ENCODE results near the gene LSP1.

LSP1 gene

DNA sequence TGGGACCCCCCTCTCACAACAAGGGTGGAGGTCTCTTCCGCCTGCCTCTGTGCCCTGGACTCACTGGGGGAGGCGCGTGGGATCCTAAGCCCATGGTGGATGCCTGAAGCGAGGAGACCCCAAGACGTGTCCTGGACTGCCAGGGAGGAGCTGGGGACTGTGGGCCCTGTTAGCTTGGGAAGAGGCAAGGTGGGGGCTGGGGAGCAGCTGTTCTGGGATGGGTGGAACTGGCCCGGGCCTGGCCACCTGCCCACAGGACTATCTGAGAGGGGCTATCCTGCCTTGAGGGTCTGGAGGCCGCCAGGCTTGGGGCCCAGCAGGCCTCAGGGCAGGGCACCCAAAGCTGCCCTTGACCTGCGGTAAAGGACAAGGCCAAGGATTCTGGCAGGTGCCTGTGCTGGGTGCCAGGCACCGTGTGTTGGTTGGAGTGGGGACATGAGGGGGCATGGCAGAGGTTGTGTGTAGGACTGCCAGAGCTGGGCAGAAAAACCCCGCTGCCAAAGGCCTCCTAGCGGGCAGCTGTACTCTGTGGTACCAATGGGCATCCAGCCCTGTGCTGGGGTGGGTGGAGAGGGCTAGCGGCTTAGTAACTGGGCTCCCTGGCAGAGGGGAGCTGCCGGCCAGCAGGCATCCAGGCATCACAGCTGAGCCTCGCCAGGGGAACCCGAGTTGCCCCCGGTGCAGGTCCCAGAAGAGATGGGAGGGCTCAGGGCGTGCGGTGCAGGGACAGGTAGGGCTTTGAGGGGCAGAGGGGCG lies 670 bp downstream of the LSP1 start:
- peak overlapping the region; percentile 80 for H3K4me3 ChIP-seq (ENCODE audit: low read depth, low read length)
- DNase-seq (ENCODE audit: low read depth): peak; percentile 29
- TF ChIP-seq CTCF (IDR thresholded peaks at IDR 0.05; ENCODE audit: insufficient read depth, low read depth, low read length, missing control alignments): no peak

- peak; percentile 84 for DNase-seq (ENCODE audit: low read depth)
- no peak for TF ChIP-seq CTCF (IDR thresholded peaks at IDR 0.05; ENCODE audit: insufficient read depth, low read depth, low read length, missing control alignments)
- H3K4me3 ChIP-seq (ENCODE audit: low read depth, low read length): peak overlapping the region; percentile 80
Measured at GRCh38 chr11:1854132-1854948, 1.5 kb downstream of the LSP1 start.

GRCh38 chr11:1854949-1855885 lies 2.3 kb downstream of the LSP1 start:
- no peak for TF ChIP-seq CTCF (IDR thresholded peaks at IDR 0.05; ENCODE audit: insufficient read depth, low read depth, low read length, missing control alignments)
- H3K4me3 ChIP-seq (ENCODE audit: low read depth, low read length): peak overlapping the region; percentile 80
- DNase-seq (ENCODE audit: low read depth): peak; percentile 91

- TF ChIP-seq CTCF (IDR thresholded peaks at IDR 0.05; ENCODE audit: insufficient read depth, low read depth, low read length, missing control alignments): no peak
- H3K4me3 ChIP-seq (ENCODE audit: low read depth, low read length): peak overlapping the region; percentile 80
- no peak for DNase-seq (ENCODE audit: low read depth)
Measured at GRCh38 chr11:1855886-1856265, 3.0 kb downstream of the LSP1 start.

DNA sequence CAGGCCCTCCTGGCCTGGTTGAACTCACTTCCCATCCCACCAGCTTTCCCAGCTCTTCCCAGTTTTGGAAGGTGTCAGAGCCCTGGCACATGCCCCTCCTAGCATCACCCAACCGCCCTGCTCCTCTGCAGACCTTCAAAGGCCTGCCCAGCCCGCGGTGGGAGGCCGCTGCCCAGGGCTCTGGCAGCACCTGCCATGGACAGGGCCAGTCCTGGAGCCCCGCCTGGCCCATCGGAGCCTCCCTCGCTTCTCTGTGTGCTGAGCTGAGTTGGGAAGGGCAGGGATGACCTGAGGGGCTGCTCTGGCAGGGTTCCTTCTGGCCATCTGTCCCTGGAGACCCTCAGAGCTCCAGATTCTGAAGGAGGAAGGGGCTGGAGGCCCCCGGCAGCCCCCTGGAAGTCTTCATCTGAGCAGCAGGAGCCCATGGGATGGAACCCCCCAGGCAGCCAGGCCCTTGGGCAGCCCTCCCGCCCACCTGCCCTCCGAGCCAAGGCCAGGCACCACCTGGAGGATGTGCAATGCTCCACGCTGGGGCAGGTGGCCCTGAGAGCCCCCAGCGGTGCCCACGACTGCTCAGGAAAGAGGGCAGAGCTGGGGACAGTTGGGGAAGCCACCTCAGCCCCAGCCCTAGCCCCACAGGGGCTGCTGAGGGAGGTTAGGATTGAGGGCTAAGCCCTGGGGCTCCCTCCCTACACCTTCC lies 3.6 kb downstream of the LSP1 start:
- H3K4me3 ChIP-seq (ENCODE audit: low read depth, low read length): no peak overlapping the region
- TF ChIP-seq CTCF (IDR thresholded peaks at IDR 0.05; ENCODE audit: insufficient read depth, low read depth, low read length, missing control alignments): no peak
- no peak for DNase-seq (ENCODE audit: low read depth)

DNA sequence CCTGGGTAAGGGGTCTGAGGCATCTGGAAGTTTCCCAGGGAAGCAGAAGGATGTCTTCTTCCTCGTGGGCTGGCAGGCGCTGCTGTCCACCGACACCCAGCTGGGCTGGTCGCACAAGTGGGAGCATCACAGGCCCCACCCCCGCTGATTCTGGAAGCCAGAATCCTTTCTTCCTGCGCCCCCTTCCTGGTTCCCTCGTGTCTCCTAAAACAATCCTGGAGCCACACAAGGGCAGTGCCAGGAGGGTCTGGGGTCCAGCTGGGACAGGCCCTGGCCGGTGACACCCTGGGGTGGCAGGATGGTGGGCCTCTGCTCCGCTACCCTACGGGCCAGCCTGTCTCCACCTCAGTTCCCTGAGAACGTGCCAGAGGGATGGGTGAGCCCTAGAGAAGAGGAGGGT lies 4.2 kb downstream of the LSP1 start:
- DNase-seq (ENCODE audit: low read depth): no peak
- TF ChIP-seq CTCF (IDR thresholded peaks at IDR 0.05; ENCODE audit: insufficient read depth, low read depth, low read length, missing control alignments): no peak
- H3K4me3 ChIP-seq (ENCODE audit: low read depth, low read length): no peak overlapping the region
